Measurements from ENCODE around the gene ROGDI.

ROGDI gene

GRCh38 chr16:4768549-4769305 lies 33.7 kb downstream of the ROGDI start (continued):
- 0 out of 2 replicates have a peak, but pooled peaks have one; percentile 31 for TF ChIP-seq KLF8 (tag by site-specific recombination; IDR thresholded peaks at IDR 0.05)
- no peak for TF ChIP-seq ZNF174 (tag by site-specific recombination; IDR thresholded peaks at IDR 0.05)
- TF ChIP-seq ZNF157 (tag by site-specific recombination; IDR thresholded peaks at IDR 0.05): no peak
- TF ChIP-seq YY1 (tag by site-specific recombination; IDR thresholded peaks at IDR 0.05): peak; percentile 43; the same call in 1 of the 2 replicates
- TF ChIP-seq ZIC2 (tag by site-specific recombination; IDR thresholded peaks at IDR 0.05): peak; percentile 51
- TF ChIP-seq ZNF138 (tag by site-specific recombination; IDR thresholded peaks at IDR 0.05; ENCODE audit: borderline replicate concordance): no peak
- no peak for TF ChIP-seq ZNF23 (tag by site-specific recombination; IDR thresholded peaks at IDR 0.05; ENCODE audit: borderline replicate concordance)
- TF ChIP-seq ZNF658 (tag by site-specific recombination; IDR thresholded peaks at IDR 0.05): no peak
- no peak for TF ChIP-seq ZNF214 (tag by site-specific recombination; IDR thresholded peaks at IDR 0.05; ENCODE audit: borderline replicate concordance)
- no peak for TF ChIP-seq ZNF560 (tag by site-specific recombination; IDR thresholded peaks at IDR 0.05; ENCODE audit: borderline replicate concordance)
- no peak for TF ChIP-seq ZNF571 (tag by site-specific recombination; IDR thresholded peaks at IDR 0.05)
- no peak for TF ChIP-seq ZNF670 (tag by site-specific recombination; IDR thresholded peaks at IDR 0.05; ENCODE audit: low read depth)
- TF ChIP-seq ZNF654 (tag by site-specific recombination; IDR thresholded peaks at IDR 0.05; ENCODE audit: low read depth): no peak
- TF ChIP-seq ZNF140 (tag by site-specific recombination; IDR thresholded peaks at IDR 0.05): no peak
- TF ChIP-seq ZBTB26 (tag by site-specific recombination; optimal IDR thresholded peaks at IDR 0.05): peak; percentile 70
- no peak for TF ChIP-seq ZFP41 (tag by site-specific recombination; IDR thresholded peaks at IDR 0.05; ENCODE audit: borderline replicate concordance)
- TF ChIP-seq ZNF473 (tag by site-specific recombination; IDR thresholded peaks at IDR 0.05): no peak
- no peak for TF ChIP-seq KLF17 (tag by site-specific recombination; IDR thresholded peaks at IDR 0.05)
- no peak for TF ChIP-seq MYNN (tag by site-specific recombination; IDR thresholded peaks at IDR 0.05; ENCODE audit: borderline replicate concordance)
- no peak for TF ChIP-seq TSHZ1 (tag by site-specific recombination; IDR thresholded peaks at IDR 0.05; ENCODE audit: borderline replicate concordance)
- no peak for TF ChIP-seq ZNF488 (tag by site-specific recombination; IDR thresholded peaks at IDR 0.05)
- TF ChIP-seq ZNF37A (tag by site-specific recombination; IDR thresholded peaks at IDR 0.05): no peak
- no peak for TF ChIP-seq SALL2 (tag by site-specific recombination; IDR thresholded peaks at IDR 0.05; ENCODE audit: borderline replicate concordance)
- TF ChIP-seq ZNF2 (tag by site-specific recombination; IDR thresholded peaks at IDR 0.05): peak; percentile 54
- no peak for TF ChIP-seq KLF7 (tag by site-specific recombination; IDR thresholded peaks at IDR 0.05; ENCODE audit: borderline replicate concordance)
- TF ChIP-seq MEIS1 (CRISPR knock-in tag; IDR thresholded peaks at IDR 0.05; ENCODE audit: borderline replicate concordance): no peak
- TF ChIP-seq PRDM4 (tag by site-specific recombination; IDR thresholded peaks at IDR 0.05): no peak
- TF ChIP-seq ZNF223 (tag by site-specific recombination; IDR thresholded peaks at IDR 0.05): no peak
- TF ChIP-seq ZSCAN16 (tag by site-specific recombination; IDR thresholded peaks at IDR 0.05): no peak
- TF ChIP-seq ZNF776 (tag by site-specific recombination; IDR thresholded peaks at IDR 0.05; ENCODE audit: borderline replicate concordance): no peak
- no peak for TF ChIP-seq ZNF24 (tag by site-specific recombination; IDR thresholded peaks at IDR 0.05)
- TF ChIP-seq ZNF529 (tag by site-specific recombination; IDR thresholded peaks at IDR 0.05; ENCODE audit: insufficient replicate concordance): no peak

Data from HEK293 (cell line).